ENCODE measurements around the gene C19orf67.
"Not testable (repeated sequence)": the region's sequence is repeated elsewhere in the genome, so short reads cannot be mapped to it uniquely, and the experiment has no call there.

The C19orf67 gene

GRCh38 chr19:14056069-14056666 lies 29.4 kb downstream of the C19orf67 start:
- DNase-seq (ENCODE audit: low read depth) = no peak

GRCh38 chr19:14055396-14055795 lies 30.2 kb downstream of the C19orf67 start:
- DNase-seq (ENCODE audit: low read depth) = no peak

- DNase-seq (ENCODE audit: low read depth) = no peak
Measured at GRCh38 chr19:14054721-14055120, 30.9 kb downstream of the C19orf67 start.

- DNase-seq (ENCODE audit: low read depth) = no peak
Measured at GRCh38 chr19:14054099-14054498, 31.5 kb downstream of the C19orf67 start.

- DNase-seq (ENCODE audit: low read depth) = no peak
Measured at GRCh38 chr19:14053500-14053899, 32.1 kb downstream of the C19orf67 start.

GRCh38 chr19:14053032-14053431 lies 32.6 kb downstream of the C19orf67 start:
- no peak for DNase-seq (ENCODE audit: low read depth)

- no peak for DNase-seq (ENCODE audit: low read depth)
Measured at GRCh38 chr19:14052470-14052869, 33.1 kb downstream of the C19orf67 start.

GRCh38 chr19:14051980-14052379 lies 33.6 kb downstream of the C19orf67 start:
- DNase-seq (ENCODE audit: low read depth) = no peak

GRCh38 chr19:14050961-14051360 lies 34.6 kb downstream of the C19orf67 start:
- DNase-seq (ENCODE audit: low read depth) = not testable (repeated sequence)

- no peak for DNase-seq (ENCODE audit: low read depth)
Measured at GRCh38 chr19:14050512-14050911, 35.1 kb downstream of the C19orf67 start.

GRCh38 chr19:14048443-14049153 lies 37.0 kb downstream of the C19orf67 start:
- peak; percentile 68 for DNase-seq (ENCODE audit: low read depth)

- DNase-seq (ENCODE audit: low read depth) = not testable (repeated sequence)
Measured at GRCh38 chr19:14047866-14048265, 37.7 kb downstream of the C19orf67 start.

GRCh38 chr19:14042659-14043608 lies 42.6 kb downstream of the C19orf67 start:
- peak; percentile 26 for DNase-seq (ENCODE audit: low read depth)

GRCh38 chr19:14039181-14039580 lies 46.4 kb downstream of the C19orf67 start:
- DNase-seq (ENCODE audit: low read depth) = no peak

GRCh38 chr19:14035706-14036105 lies 49.9 kb downstream of the C19orf67 start:
- no peak for DNase-seq (ENCODE audit: low read depth)

GRCh38 chr19:14035159-14035558 lies 50.4 kb downstream of the C19orf67 start:
- not testable (repeated sequence) for DNase-seq (ENCODE audit: low read depth)

- DNase-seq (ENCODE audit: low read depth) = no peak
Measured at GRCh38 chr19:14033946-14034345, 51.6 kb downstream of the C19orf67 start.

GRCh38 chr19:14031719-14032480 lies 53.7 kb downstream of the C19orf67 start, which contains the start of gene IL27RA:
Gene IL27RA, plus strand, starts transcription at chr19:14031762. Its CDS starts 111 bp downstream, at chr19:14031873.
- DNase-seq (ENCODE audit: low read depth) = peak; percentile 73
